Measurements from ENCODE around the gene HEATR9.

Gene HEATR9

GRCh38 chr17:35811759-35812158, 56.9 kb downstream of the HEATR9 start:
- no peak for DNase-seq (ENCODE audit: low read depth in 2 of 2, low spot score in 1 of 2)

GRCh38 chr17:35809855-35810461, 58.7 kb downstream of the HEATR9 start:
- DNase-seq (ENCODE audit: low read depth in 2 of 2, low spot score in 1 of 2): no peak

- peak; percentile 85 to 91 for DNase-seq (ENCODE audit: low read depth in 2 of 2, low spot score in 1 of 2)
Measured at GRCh38 chr17:35808962-35809854, 59.5 kb downstream of the HEATR9 start, which contains the start of gene TAF15. Gene TAF15 (plus strand): TSS chr17:35809484. CDS start chr17:35809570, 86 bp downstream.

DNA sequence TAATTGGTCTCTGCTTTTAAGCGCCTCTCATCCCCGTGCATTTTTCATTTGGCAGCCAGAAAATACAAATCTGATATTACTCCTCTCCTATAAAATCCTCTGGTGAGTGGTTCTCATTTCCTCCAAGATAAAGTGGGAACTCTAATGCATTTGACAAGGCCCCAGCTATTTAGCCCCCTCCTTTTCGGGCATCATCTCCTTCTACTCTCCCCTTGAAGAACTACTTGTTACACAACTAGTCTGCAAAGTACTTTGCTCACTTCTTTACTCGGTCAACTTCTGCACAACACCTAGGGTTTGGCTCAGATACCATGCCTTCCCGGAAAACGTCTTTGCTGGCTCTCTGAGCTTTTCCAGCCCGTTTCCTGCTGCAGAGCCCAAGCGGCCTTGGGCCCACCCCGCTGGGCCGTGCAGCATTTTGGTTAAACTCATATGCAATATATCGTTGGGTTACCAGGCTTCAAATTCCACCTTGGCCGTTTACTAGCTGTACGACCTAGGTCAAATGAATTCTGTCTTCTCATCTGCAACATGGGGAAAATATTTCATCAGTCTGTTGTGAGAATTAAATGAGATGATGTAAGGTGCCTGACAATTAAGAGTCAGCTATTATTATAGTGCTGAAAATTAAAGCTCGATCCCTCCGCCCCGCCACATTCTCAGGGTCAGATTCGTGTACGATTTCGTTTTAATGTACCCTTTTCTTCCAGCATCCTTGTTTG, 60.3 kb downstream of the HEATR9 start:
- no peak for DNase-seq (ENCODE audit: low read depth in 2 of 2, low spot score in 1 of 2)

GRCh38 chr17:35807371-35808144, 61.1 kb downstream of the HEATR9 start:
- no peak for DNase-seq (ENCODE audit: low read depth in 2 of 2, low spot score in 1 of 2)
